Muscle layer of colon (tissue), 2 donors: ENCODE measurements around the gene ZNF624.

Experiments
- H3K27ac ChIP-seq: one replicate; pipeline ENCODE4 v1.7.0; 2013; ENCODE audit warnings: low read depth, mild to moderate bottlenecking, low read length, moderate library complexity
- H3K27me3 ChIP-seq, 2 donors: one replicate each; pipeline ENCODE4 v1.7.0; 2013; ENCODE audit warnings: low read length in 2 of 2, mild to moderate bottlenecking in 2 of 2; ENCODE audit not compliant: insufficient read depth in 2 of 2, control insufficient read depth in 1 of 2
- H3K36me3 ChIP-seq: one replicate; pipeline ENCODE4 v1.7.0; 2013; ENCODE audit warnings: mild to moderate bottlenecking, low read length; ENCODE audit not compliant: insufficient read depth
- H3K4me1 ChIP-seq: one replicate; pipeline ENCODE4 v1.7.0; 2013; ENCODE audit warnings: mild to moderate bottlenecking, low read length; ENCODE audit not compliant: insufficient read depth
- H3K4me3 ChIP-seq, 2 donors: one replicate each; pipeline ENCODE4 v1.7.0; 2013; ENCODE audit warnings: low read length in 2 of 2, low read depth in 1 of 2, mild to moderate bottlenecking in 1 of 2, moderate library complexity in 1 of 2
- H3K9ac ChIP-seq: one replicate; pipeline ENCODE4 v1.7.0; 2013; ENCODE audit warnings: low read length
- H3K9me3 ChIP-seq: one replicate; pipeline ENCODE4 v1.7.0; 2013; ENCODE audit warnings: mild to moderate bottlenecking, low read length
- donor health status: abdominal sarcoma.
- donor health status: Adenocarcinoma of cecum.

Gene ZNF624

DNA sequence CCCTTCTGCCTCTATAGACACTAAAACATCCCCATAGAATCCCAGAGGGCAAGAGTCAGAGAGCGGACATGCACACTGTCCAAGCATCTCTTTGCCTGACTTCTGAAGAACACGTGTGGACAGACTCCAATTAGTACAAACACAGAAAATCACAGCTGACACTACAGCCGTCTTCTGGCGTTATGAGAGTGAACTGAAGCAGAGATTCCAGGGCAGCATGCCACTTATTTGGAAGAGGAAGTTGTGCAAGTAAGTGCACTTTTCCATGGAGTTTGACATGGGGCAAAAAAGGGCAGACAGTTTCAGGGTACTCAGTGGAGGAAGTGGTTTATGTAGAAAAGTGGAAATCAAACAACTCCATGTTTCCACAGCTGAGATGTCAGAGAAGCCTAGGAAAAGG lies 67.9 kb downstream of the ZNF624 start:
- no peak overlapping the region for H3K9ac ChIP-seq
- H3K27me3 ChIP-seq, result no peaks in the 10 kb centered on the region
- no peak overlapping the region for H3K27ac ChIP-seq

DNA sequence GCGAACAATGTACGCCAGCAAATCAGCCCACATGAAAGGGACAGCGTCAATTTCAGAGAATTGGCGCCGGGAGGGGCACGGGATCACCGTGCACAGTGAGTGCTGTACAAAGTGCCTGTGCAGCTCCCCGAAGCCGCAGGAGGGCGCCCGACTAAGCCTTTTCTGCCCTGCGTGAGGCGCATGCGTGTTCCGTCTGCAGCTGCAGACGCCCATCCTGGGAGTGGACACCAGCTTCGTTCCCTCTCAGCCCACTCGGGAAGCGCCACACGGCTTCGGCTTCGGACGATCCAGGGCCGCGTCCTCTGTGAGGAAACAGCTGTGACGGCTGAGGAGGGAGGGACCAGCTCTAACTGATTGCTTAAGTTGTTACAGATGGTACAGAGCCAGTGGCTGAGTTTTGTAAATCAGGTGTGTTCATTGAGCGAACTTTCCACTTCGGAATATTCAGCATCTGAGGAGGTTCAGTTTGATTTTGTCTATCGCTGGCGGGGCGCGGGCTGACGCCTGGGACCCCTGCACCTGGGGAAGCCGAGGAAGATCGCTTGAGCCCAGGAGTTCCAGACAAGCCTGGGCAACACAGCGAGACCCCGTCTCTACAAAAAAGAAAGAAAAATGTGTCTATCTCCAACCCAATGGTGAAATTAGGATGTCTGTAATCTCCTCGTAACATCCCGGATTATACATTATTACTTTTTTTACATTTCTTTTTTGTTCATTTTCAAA lies 69.2 kb downstream of the ZNF624 start:
- no peaks in the 10 kb centered on the region for H3K27me3 ChIP-seq
- H3K36me3 ChIP-seq, result no peaks in the 10 kb centered on the region
- H3K9ac ChIP-seq, result peak overlapping the region; percentile 37
- H3K4me3 ChIP-seq, result peak overlapping the region; percentile 21 to 69
- H3K9me3 ChIP-seq, result no peaks in the 10 kb centered on the region
- peak overlapping the region; percentile 27 for H3K27ac ChIP-seq
- H3K4me1 ChIP-seq, result peaks cover 5% of the 10 kb centered on the region

More for the DNA sequence above, 67.9 kb downstream of the ZNF624 start:
- Histone ChIP-seq H3K36me3 (no peaks in the 10 kb centered on the region), H3K9me3 (no peaks in the 10 kb centered on the region), H3K4me3 (no peak overlapping the region), H3K4me1 (peaks cover 5% of the 10 kb centered on the region)

DNA sequence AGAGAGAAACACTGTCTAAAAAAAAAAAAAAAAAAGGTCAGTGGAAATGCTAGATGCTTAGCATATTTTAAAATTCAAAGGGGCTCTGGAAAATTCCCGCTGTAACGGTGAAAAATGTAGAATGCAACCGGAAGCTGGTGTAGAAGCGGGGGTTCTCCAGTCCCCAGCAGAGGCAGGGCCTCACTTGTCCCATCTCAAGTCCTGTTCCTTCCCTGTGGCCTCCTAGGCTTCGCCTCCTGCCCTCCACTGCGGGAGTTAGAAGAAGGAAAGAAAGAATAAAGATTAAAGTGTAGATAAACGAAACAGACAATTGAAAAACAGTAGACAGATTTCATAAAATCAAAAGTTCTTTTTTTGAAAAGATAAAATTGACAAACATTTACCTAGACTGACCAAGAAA lies 69.9 kb downstream of the ZNF624 start:
- Histone ChIP-seq H3K4me1 (peaks cover 5% of the 10 kb centered on the region), H3K36me3 (no peaks in the 10 kb centered on the region), H3K27ac (no peak overlapping the region), H3K27me3 (no peaks in the 10 kb centered on the region), H3K9me3 (no peaks in the 10 kb centered on the region), H3K4me3 (peak overlapping the region in 1 of 2 donors; percentile 69), H3K9ac (no peak overlapping the region)

- Histone ChIP-seq H3K4me3 (no peak overlapping the region), H3K27ac (no peak overlapping the region), H3K4me1 (peaks cover 5% of the 10 kb centered on the region), H3K27me3 (no peaks in the 10 kb centered on the region), H3K9ac (no peak overlapping the region), H3K9me3 (no peaks in the 10 kb centered on the region), H3K36me3 (no peaks in the 10 kb centered on the region)
Measured at GRCh38 chr17:16573466-16573865, 80.2 kb downstream of the ZNF624 start.
